ENCODE data around the gene LCORL. TPM values are rescaled to one million over a fixed set of nuclear protein-coding genes. Genes with fewer than 3 reads are reported as not detected.

LCORL gene
- total and polyA plus RNA-seq, 2 donors (not counting 3 experiments of a cell fraction or from before 2014, with no cell fraction given) = 2.8 to 23.9 TPM

DNA sequence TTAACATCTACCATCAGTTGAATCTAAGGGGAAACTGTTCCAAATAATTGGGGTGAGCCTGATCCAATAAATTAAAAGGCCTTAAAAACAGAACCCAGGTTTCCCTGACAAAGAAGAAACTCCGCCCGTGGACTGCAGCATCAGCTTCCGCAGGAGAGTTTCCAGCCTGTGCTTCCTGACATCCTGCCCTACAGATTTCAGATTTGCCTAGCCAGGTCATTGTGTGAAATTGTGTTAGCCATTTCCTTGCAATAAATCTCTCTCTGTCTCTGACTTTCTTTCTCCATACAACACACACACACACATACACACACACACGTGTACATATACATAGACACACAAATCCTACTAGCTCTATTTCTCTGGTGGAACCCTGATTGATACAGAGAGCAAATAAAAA lies 48.3 kb upstream of the LCORL start:
- FAIRE-seq = no peak
- ChIA-PET CTCF (interaction anchor here (1.1 kb wide), 1 partner anchor 34 kb away, joined by 3 read pairs; no protein-coding TSS in a partner anchor), POLR2A (no interaction called here)
- no peaks in the 10 kb centered on the region for H3K27me3 ChIP-seq (ENCODE audit: control insufficient read depth in 2 of 2, insufficient read depth in 2 of 2, low read length in 2 of 2)
- no peak overlapping the region for H3K4me2 ChIP-seq (ENCODE audit: insufficient read depth, low read length)
- dilution Hi-C loops (cut with MboI; ENCODE audit: extremely low pct_ligation_motif_present, low sequenced_read_pairs) (no loop called here), intact Hi-C loops (cut with micrococcal nuclease) (loop anchor here (1.0 kb wide), 1 partner anchor 195 kb away; no protein-coding TSS in a partner anchor)
- H4K20me1 ChIP-seq (replicated peaks; ENCODE audit: control insufficient read depth, extremely low read depth, insufficient read depth, low read length) = no peaks in the 10 kb centered on the region
- H3K79me2 ChIP-seq (ENCODE audit: control insufficient read depth, insufficient read depth, low read length) = no peaks in the 10 kb centered on the region
- no peaks in the 10 kb centered on the region for H3K9me1 ChIP-seq (replicated peaks; ENCODE audit: control insufficient read depth, extremely low read depth, insufficient read depth, low read length)
- DNase-seq (ENCODE audit: low read depth, low spot score) = peak; percentile 56
- no peak overlapping the region for H3K9ac ChIP-seq (replicated peaks; ENCODE audit: extremely low read depth, insufficient read depth, low read length)
- no peaks in the 10 kb centered on the region for H3K9me3 ChIP-seq (replicated peaks; ENCODE audit: control insufficient read depth, insufficient read depth, low read length)
- no TSS peak for BruUV-seq (replicated peaks)
- H3K4me1 ChIP-seq (ENCODE audit: control insufficient read depth, extremely low read depth, insufficient read depth, low read length) = no peaks in the 10 kb centered on the region
- H2AFZ ChIP-seq (ENCODE audit: low read depth, low read length) = no peak overlapping the region
- TF ChIP-seq POLR2A (IDR thresholded peaks at IDR 0.05; ENCODE audit: low read depth, low read length) (no peak), EZH2 (IDR thresholded peaks at IDR 0.05; ENCODE audit: borderline replicate concordance, low read depth, low read length, severe bottlenecking) (no peak), MYC (IDR thresholded peaks at IDR 0.05; ENCODE audit: low read depth, low read length) (no peak), FOS (IDR thresholded peaks at IDR 0.05; ENCODE audit: borderline replicate concordance, insufficient read depth, low read length) (no peak), GATA2 (IDR thresholded peaks at IDR 0.05; ENCODE audit: insufficient read depth, insufficient read length, low read depth, low read length) (no peak), POLR2AphosphoS5 (IDR thresholded peaks at IDR 0.05; ENCODE audit: insufficient read depth, low read depth, low read length) (no peak)
- TF ChIP-seq, protein P1, sequence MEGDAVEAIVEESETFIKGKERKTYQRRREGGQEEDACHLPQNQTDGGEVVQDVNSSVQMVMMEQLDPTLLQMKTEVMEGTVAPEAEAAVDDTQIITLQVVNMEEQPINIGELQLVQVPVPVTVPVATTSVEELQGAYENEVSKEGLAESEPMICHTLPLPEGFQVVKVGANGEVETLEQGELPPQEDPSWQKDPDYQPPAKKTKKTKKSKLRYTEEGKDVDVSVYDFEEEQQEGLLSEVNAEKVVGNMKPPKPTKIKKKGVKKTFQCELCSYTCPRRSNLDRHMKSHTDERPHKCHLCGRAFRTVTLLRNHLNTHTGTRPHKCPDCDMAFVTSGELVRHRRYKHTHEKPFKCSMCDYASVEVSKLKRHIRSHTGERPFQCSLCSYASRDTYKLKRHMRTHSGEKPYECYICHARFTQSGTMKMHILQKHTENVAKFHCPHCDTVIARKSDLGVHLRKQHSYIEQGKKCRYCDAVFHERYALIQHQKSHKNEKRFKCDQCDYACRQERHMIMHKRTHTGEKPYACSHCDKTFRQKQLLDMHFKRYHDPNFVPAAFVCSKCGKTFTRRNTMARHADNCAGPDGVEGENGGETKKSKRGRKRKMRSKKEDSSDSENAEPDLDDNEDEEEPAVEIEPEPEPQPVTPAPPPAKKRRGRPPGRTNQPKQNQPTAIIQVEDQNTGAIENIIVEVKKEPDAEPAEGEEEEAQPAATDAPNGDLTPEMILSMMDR (IDR thresholded peaks at IDR 0.05; ENCODE audit: extremely low read depth in 1 of 2, insufficient read depth in 1 of 2, low read depth in 1 of 2, low read length in 2 of 2) = no peak
- TF ChIP-seq, protein P2, sequence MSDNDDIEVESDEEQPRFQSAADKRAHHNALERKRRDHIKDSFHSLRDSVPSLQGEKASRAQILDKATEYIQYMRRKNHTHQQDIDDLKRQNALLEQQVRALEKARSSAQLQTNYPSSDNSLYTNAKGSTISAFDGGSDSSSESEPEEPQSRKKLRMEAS (IDR thresholded peaks at IDR 0.05; ENCODE audit: insufficient read depth, insufficient read length) = no peak
- H3K36me3 ChIP-seq (ENCODE audit: control insufficient read depth in 2 of 2, extremely low read depth in 1 of 2, insufficient read depth in 2 of 2, low read length in 2 of 2) = no peaks in the 10 kb centered on the region
- H3K27ac ChIP-seq (ENCODE audit: insufficient read depth, low read depth, low read length) = no peak overlapping the region
- H3K4me3 ChIP-seq (replicated peaks in 1 of 3; ENCODE audit: insufficient read depth in 1 of 3, low read depth in 1 of 3, low read length in 3 of 3) = no peak overlapping the region

All from endothelial cell of umbilical vein (primary cell).